Right lobe of liver (tissue), 6 donors: ENCODE data around the gene ZNF394. TPM values are rescaled to one million over a fixed set of nuclear protein-coding genes. Genes with fewer than 3 reads are reported as not detected.

Experiments
- ATAC-seq, 4 donors: fragments of 200-7000 bp; cut with Tn5 transposase; one replicate each; pipeline ENCODE4 v1.9.1; 2020; ENCODE audit warnings: mild to moderate bottlenecking in 4 of 4, moderate library complexity in 4 of 4
- DNase-seq, 3 donors: peaks; one replicate each; pipeline ENCODE4 v3.0.0-alpha.2; 2020
- H3K27ac ChIP-seq, 3 donors: fragments of 200-600 bp; one replicate each; pipeline ENCODE4 v1.8.0; 2022
- H3K27me3 ChIP-seq, 2 donors: fragments of 200-600 bp; one replicate each; pipeline ENCODE4 v1.8.0; 2022
- H3K36me3 ChIP-seq, 4 donors: fragments of 200-600 bp; sonication (generic) in 1 of 4; one replicate each; pipeline versions ENCODE4 v1.5.1 to v1.8.0; 2017 to 2022; ENCODE audit warnings: control low read depth in 1 of 4
- H3K4me1 ChIP-seq, 4 donors: fragments of 200-600 bp; sonication (generic) in 1 of 4; one replicate each; pipeline versions ENCODE4 v1.5.1 to v1.8.0; 2017 to 2022; ENCODE audit warnings: control low read depth in 1 of 4
- H3K4me3 ChIP-seq, 3 donors: fragments of 200-600 bp; one replicate each; pipeline ENCODE4 v1.8.0; 2022
- H3K9me3 ChIP-seq, 4 donors: fragments of 200-600 bp; sonication (generic) in 1 of 4; one replicate each; pipeline versions ENCODE4 v1.5.1 to v1.8.0; 2017 to 2022; ENCODE audit warnings: control low read depth in 1 of 4
- CTCF ChIP-seq, 4 donors: fragments of 200-600 bp in 3 of 4; fragments of 450-650 bp in 1 of 4; IDR thresholded peaks; one replicate each; pipeline versions ENCODE4 v1.5.1 to v1.8.0; 2016 to 2022; ENCODE audit warnings: antibody characterized with exemption in 4 of 4, mild to moderate bottlenecking in 2 of 4
- POLR2A ChIP-seq: fragments of 450-650 bp; IDR thresholded peaks from one replicate; pipeline ENCODE4 v1.6.1; 2017; ENCODE audit warnings: antibody characterized with exemption, mild to moderate bottlenecking
- WGBS: methylation state at CpG from one replicate; pipeline ENCODE4 v1.1.6; 2018; ENCODE audit warnings: low coverage, low lambda C conversion rate; ENCODE audit not compliant: insufficient coverage; ENCODE audit errors: missing lambda C conversion rate; 5-methylcytosine and 5-hydroxymethylcytosine counted together
- intact Hi-C, 2 donors: fragments of 100-400 bp; cut with DNase I; formaldehyde crosslinking; loops; one replicate each; pipeline versions ENCODE4 v1.11.2 to v1.14.1; 2022
- total RNA-seq, 6 experiments: library from RNA; depleted of rRNA in 2 of 6; stranded (reverse); fragments of >200 nt in 2 of 6; fragmentation: NEBNext Ultra II Directional in 3 of 6; extraction: Animal tissue kit (Norgen Biotek cat#: 25700) in 3 of 6; gene quantifications; one replicate each; pipeline versions ENCODE4 v1.1.0 to v1.2.4, GENCODE V29; 2016 to 2023
- donor health status: DM: no; HTN: yes; CAD: no.
- donor health status: DM: no; HTN: no; CAD: no.
- donor health status: DM: no; HTN: no; CAD: no.
- donor health status: DM: no; HTN: yes; CAD: no.
- donor health status: DM: no; HTN: yes; CAD: no.

ZNF394 gene
- total RNA-seq, 6 experiments from 2014 or later: 6.6 to 12.3 (median 9.4) TPM

DNA sequence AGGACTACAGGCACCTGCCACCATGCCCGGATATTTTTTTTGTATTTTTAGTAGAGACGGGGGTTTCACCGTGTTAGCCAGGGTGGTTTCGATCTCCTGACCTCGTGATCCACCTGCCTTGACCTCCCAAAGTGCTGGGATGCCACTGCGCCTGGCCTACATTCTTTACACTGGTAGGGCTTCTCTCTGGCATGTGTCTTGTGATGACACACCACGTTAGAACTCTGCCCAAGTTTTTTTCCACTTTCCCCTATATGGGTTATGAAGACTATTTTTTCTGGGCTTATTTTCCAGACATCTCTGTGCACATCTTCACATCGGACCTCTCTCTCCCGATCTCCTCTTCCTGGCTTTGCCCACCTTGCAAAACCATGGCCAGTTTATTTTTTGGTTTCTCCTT is 41.1 kb upstream of the ZNF394 start:
- H3K9me3 ChIP-seq: peaks cover 0 to 14% (median 0%) of the 10 kb centered on the region in 4 donors
- intact Hi-C loops: no loop called here
- no peak overlapping the region for H3K4me3 ChIP-seq
- no peak overlapping the region for H3K27ac ChIP-seq
- ATAC-seq (no peak), DNase-seq (no peak)
- TF ChIP-seq CTCF (IDR thresholded peaks at IDR 0.05) (no peak), POLR2A (no peak)
- H3K36me3 ChIP-seq: no peaks in the 10 kb centered on the region
- no peaks in the 10 kb centered on the region for H3K27me3 ChIP-seq
- H3K4me1 ChIP-seq: no peaks in the 10 kb centered on the region
- WGBS: 85% methylated on average over 6 of the region's 9 CpGs

DNA sequence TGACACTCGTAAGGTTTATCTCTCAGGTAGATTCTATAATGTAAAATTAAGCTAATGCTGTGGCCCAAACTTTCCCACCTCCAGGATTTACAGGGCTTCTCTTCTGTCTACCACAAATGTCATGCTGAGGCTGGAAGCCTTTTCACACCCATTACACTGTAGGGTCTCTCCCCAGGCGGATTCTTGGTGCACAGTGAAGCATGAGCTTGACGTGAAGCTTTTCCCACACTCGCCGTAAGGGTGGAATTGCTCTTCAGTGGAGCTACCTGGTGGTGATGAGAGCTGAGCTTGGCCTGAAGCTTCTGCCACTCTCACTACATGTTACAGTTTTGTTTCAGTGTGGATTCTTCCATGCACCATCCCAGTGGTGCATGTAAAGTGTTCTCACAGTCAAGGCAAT is 40.5 kb upstream of the ZNF394 start:
- intact Hi-C loops: no loop called here
- Histone ChIP-seq H3K4me3 (no peak overlapping the region), H3K27ac (no peak overlapping the region), H3K36me3 (no peaks in the 10 kb centered on the region), H3K4me1 (no peaks in the 10 kb centered on the region), H3K27me3 (no peaks in the 10 kb centered on the region), H3K9me3 (peaks cover 0 to 14% (median 0%) of the 10 kb centered on the region in 4 donors)
- DNase-seq (no peak), ATAC-seq (no peak)
- TF ChIP-seq CTCF (IDR thresholded peaks at IDR 0.05): no peak
- no peak for TF ChIP-seq POLR2A
- 87% methylated on average over 3 of the region's 5 CpGs for WGBS

GRCh38 chr7:99539213-99539811 is 39.2 kb upstream of the ZNF394 start:
- intact Hi-C loops: no loop called here
- Histone ChIP-seq H3K27ac (no peak overlapping the region), H3K4me3 (no peak overlapping the region), H3K4me1 (no peaks in the 10 kb centered on the region), H3K27me3 (no peaks in the 10 kb centered on the region), H3K9me3 (peaks cover 0 to 14% (median 0%) of the 10 kb centered on the region in 4 donors), H3K36me3 (no peaks in the 10 kb centered on the region)
- ATAC-seq: no peak
- no peak for DNase-seq
- WGBS: 68% methylated on average over 7 of the region's 7 CpGs
- TF ChIP-seq CTCF (IDR thresholded peaks at IDR 0.05): no peak
- no peak for TF ChIP-seq POLR2A

DNA sequence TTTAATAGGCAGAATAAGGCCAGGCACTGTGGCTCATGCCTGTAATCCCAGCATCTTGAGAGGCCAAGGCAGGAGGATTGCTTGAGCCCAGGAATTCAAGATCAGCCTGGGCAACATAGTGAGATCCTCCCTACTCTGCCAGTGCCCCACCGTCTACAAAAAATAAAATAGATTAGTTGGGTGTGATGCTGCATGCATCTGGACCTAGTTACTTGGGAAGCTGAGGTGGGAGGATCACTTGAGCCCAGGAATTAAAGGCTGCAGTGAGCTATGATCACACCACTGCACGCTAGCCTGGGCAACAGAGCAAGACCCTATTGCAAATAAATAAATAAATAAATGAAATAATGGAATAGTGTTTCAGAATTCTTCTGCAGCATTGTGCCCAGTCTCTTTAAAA is 35.6 kb upstream of the ZNF394 start:
- peaks cover 0 to 42% (median 14%) of the 10 kb centered on the region in 4 donors for H3K9me3 ChIP-seq
- ATAC-seq (no peak), DNase-seq (no peak)
- WGBS: 100% methylated on average over 1 of the region's 2 CpGs
- H3K4me3 ChIP-seq: no peak overlapping the region
- intact Hi-C loops: no loop called here
- TF ChIP-seq POLR2A (no peak), CTCF (IDR thresholded peaks at IDR 0.05) (no peak)
- no peak overlapping the region for H3K27ac ChIP-seq
- no peaks in the 10 kb centered on the region for H3K4me1 ChIP-seq
- no peaks in the 10 kb centered on the region for H3K27me3 ChIP-seq
- H3K36me3 ChIP-seq: peaks cover 0 to 17% (median 4%) of the 10 kb centered on the region in 4 donors
